Measurements from ENCODE around the gene RTN1.
A peak's percentile ranks its signal among the peaks of the same experiment; 100 is the strongest.

Gene RTN1

GRCh38 chr14:59627011-59627520 is 243.5 kb downstream of the RTN1 start:
- no peak for DNase-seq (ENCODE audit: low spot score)

DNA sequence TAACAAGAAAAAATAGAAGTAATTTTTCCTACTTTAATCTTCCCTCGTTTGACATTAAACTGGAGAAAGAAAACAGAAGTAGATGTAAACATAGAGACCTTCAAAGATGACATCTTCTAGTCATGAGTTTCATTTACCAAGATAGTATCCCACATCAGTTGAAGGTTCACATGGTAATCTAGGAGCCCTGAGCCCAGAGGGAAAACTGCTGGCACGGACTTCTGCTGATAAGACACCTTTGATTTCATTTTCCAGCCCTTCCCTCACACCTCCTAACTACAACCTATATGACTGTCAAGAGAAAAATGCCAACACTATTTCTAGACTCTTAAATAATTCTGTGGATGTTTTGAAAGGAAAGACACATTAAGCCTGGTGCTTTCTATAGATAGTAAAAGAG is 247.9 kb downstream of the RTN1 start:
- no peak for DNase-seq (ENCODE audit: low spot score)

GRCh38 chr14:59619061-59619460 is 251.5 kb downstream of the RTN1 start:
- no peak for DNase-seq (ENCODE audit: low spot score)

GRCh38 chr14:59601056-59601455 is 269.5 kb downstream of the RTN1 start:
- no peak for DNase-seq (ENCODE audit: low spot score)

DNA sequence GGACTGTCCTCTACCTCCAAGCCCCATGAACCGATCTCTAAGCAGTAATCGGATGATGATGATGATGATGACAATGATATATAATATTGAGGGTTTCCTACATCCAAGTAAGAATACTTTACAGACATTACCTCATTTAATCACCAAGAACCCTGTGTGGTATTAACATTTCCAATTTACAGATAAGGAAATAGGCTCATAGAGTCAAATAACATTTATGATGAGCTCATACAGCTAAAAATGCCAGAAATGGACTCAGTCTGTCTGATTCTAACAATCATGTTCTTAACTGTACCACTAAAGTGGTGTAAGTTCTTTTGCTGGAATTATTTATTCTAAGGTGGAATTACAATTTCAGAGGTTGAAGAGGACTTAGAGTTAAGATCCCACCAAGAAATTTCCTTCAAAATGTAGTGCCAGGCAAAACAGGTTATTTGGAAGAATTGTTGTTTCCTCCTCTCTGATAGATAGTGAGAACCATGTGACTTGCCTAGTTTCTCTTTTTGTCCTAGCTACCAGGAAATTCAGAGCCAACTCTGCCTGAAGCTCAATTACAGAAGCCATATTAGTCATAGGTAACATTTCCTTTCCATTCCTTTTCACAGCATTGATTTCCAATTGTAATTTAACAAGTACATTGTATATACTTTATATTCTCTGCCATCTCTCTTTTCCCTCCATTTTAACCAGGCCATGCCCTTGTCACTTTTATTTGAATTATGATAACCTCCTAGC is 270.2 kb downstream of the RTN1 start:
- no peak for DNase-seq (ENCODE audit: low spot score)

- no peak for DNase-seq (ENCODE audit: low spot score)
Observed at GRCh38 chr14:59595071-59595470, 275.5 kb downstream of the RTN1 start.

- DNase-seq (ENCODE audit: low spot score): no peak
Observed at GRCh38 chr14:59591641-59592370, 278.8 kb downstream of the RTN1 start.

DNA sequence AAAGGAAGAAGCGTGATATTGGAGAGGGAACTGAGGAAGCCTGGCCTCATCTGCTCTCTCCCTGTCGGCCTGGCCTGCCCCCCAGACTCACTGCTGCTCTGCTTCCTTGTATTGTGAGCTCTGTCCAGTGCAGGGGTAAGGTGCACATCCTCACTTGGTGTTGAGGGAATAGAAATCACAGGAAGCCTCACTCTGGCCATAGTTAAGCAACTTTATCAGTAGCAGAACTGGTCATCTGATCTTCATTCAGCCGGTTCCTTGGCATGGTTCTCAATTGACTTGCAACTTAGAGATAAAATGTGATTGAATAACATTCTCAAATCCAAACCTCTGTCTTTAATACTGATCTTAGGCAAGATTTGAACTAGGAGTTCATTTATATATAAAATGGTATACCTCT is 282.5 kb downstream of the RTN1 start:
- DNase-seq (ENCODE audit: low spot score): no peak

- DNase-seq (ENCODE audit: low spot score): no peak
Observed at GRCh38 chr14:59585891-59586554, 284.6 kb downstream of the RTN1 start.

DNA sequence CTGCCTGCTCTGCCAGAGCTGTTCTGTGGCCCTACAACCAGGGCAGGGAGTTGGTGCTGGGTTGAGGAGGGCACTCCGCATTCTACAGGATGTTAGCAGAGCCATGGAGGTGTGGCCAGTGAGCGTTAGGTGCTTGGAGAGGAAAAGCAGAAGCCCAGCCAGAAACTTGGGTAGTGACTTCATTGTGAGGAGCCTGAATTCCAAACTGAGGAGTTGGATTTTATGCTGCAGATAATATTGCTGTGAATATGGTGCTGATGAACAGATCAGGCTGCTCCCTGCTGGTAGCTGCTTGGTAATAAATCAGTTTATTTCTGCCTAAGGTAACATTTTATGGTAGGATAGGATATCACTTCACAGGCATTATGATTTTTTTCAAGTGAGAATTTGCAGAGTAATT is 286.8 kb downstream of the RTN1 start:
- DNase-seq (ENCODE audit: low spot score): peak; percentile 37

- no peak for DNase-seq (ENCODE audit: low spot score)
Observed at GRCh38 chr14:59582845-59583509, 287.6 kb downstream of the RTN1 start.

DNA sequence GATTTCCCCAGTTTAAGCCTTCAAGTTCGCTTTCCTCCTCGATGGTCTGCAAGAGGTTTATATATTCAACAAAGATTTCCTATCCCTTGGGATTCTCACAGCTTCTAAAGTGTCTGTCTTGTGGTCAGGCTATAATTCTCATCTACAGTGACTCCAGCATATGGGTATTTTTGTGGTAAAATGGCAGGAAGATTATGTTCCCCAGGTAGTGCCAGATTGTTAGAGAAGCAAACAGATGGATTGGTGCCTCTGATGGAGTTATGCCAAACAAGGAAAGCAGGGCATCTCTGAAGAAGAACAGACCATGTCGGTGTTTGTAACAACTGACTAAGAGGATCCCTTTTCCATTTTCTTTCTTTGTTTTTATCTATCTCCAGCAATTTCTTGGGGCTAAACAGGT is 288.4 kb downstream of the RTN1 start:
- no peak for DNase-seq (ENCODE audit: low spot score)

DNA sequence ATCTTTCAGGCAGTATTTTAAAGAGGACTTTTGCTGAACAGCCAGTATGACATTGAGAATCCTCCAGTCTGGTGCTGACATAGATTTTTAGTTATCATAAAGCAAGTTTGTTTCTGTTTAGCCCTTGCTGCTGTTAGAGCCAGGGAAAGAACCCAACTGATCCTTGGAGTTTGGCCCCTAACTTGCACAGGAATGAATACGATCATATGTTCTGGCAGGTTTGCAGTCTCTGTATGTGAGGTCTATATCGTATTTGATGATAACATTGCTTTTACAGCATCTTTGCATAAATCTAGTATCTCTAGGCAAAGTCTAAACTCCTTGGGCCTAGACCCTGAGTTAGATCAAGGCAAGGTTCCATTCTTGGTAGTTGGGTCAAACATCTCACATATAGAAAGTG is 289.7 kb downstream of the RTN1 start:
- no peak for DNase-seq (ENCODE audit: low spot score)

DNA sequence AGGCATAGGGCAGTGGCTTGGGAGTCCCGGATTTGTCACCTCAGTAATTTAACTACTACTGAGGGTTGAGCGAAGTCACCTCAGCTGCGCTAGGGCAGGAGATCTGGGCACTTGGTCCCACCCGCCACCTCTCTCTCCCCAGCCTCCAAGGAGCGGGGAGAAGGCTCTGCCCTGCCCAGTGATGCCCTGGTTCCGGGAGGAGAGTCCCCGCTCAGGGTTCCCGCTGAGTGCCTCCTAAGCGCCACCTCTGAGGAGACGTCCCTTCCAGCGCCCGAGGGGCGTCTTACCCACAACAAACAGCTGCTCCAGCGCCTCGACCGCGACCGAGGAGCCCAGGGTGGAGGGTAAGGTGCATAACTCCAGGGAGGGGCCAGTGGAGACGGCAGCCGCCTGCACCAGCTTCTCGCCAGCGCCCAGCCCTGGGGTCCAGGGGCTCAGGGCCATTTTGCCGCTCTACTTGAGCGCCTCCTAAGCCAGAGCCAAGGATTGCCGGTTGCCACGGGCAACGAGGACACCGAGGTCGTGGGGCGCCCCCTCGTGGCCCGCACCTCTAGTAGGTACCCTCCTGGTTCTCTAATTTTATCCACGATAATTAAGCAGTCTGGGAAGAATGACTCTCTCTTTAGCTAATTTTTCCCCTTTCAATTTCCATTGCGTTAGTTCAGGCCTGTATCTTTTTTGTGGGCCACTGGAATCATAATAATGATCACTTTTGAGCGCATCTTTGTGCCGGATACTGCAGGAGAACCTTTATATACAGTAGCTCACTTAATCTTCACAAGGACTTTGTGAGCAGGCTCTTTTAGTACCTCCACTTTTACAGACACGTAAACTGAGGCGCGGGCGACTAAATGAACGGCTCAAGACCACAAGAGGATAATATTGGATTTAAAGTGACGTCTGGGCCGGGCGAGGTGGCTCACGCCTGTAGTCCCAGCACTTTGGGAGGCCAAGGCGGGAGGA is 294.0 kb downstream of the RTN1 start, which contains the start of gene CCDC175:
CCDC175 (minus strand) TSS at position 481 of the 963 bp plus-strand sequence; CDS start at position 444, 37 bp downstream.
- peak; percentile 66 for DNase-seq (ENCODE audit: low spot score)

GRCh38 chr14:59570122-59570521 is 300.5 kb downstream of the RTN1 start:
- DNase-seq (ENCODE audit: low spot score): no peak

- no peak for DNase-seq (ENCODE audit: low spot score)
Observed at GRCh38 chr14:59566725-59567124, 303.9 kb downstream of the RTN1 start.

DNA sequence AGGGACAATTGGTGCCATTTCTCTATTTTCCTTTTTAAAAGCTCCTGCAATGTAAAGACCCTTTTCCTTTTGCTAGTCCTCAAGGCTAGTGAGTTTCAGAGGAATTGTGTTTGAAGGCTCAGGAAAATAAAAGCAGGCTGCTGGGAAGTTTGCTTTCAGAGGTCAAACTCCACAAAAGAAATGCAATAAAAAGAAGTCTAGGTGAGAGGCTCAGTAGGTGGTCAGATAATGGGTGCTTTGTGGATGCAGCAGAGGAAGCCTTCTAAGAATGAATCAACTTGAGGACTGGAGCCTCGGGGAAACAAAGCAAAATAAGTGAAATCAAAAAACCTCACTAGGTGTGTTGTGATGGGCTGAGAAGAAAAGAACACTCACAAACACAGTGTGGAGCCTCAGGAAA is 304.3 kb downstream of the RTN1 start:
- no peak for DNase-seq (ENCODE audit: low spot score)

DNA sequence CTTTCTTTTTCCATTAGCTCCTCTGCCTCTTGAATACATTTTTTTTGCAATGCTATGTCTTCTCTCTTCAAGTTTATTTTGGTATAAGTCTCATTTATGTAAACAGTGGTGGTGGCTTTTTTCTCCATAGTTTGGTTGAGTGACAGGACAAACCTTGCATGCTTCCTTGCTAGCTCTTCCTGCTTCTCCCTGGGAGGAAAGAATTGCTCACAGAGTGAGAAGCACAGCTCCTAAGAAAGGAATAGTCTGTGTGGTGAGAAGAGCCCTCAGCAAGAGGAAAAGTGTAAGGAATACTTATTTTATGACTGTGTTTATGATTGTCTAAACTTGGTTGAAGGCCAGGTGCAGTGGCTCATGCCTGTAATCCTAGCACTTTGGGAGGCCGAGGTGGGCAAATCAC is 305.5 kb downstream of the RTN1 start:
- no peak for DNase-seq (ENCODE audit: low spot score)

DNA sequence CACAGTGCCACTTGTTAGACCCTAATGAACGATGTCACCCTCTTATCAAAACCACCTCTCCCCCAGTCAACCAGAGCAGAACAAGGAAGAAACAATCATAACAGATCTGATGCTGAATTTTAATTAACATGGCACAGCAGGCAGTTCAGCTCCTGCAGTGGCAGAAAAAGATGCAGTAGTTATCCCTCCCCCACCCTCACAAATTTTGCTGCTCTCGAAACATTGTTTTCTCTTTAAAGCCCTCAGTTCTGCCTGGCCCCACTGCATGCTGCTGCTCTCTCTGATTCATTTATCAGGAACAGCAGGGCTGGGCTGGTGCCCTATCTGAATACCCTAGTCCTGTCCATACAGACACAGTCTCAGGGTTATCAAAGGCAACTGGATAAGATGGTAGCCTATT is 306.2 kb downstream of the RTN1 start:
- no peak for DNase-seq (ENCODE audit: low spot score)

DNA sequence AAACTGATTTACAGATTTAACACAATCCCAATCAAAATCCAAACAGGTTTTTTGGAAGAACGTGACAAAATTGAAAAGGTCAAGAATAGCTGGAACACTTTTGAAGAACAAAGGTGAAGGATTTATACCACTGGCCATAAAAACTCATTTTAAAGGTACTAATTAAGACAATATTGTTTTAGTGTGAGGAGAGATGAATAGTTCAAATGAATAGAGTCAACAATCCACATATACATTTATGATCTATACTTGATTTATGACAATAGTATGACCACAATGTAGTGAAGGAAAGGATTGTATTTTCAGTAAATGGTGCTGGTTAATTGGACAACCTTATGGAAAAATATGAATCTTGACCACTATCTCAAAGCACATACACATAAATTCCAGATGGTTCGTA is 323.3 kb downstream of the RTN1 start:
- DNase-seq (ENCODE audit: low spot score): no peak
